Stomach smooth muscle (tissue), 2 donors: ENCODE results near the gene C21orf91.
A peak's percentile ranks its signal among the peaks of the same experiment; 100 is the strongest.

ENCODE experiments used
- H3K27ac ChIP-seq: one replicate; pipeline ENCODE4 v1.7.0; 2013; ENCODE audit warnings: mild to moderate bottlenecking, low read length, inconsistent platforms
- H3K27me3 ChIP-seq, 2 donors: one replicate each; pipeline ENCODE4 v1.7.0; 2013; ENCODE audit warnings: low read length in 2 of 2; ENCODE audit not compliant: insufficient read depth in 2 of 2, control insufficient read depth in 1 of 2
- H3K36me3 ChIP-seq, 2 donors: one replicate each; pipeline ENCODE4 v1.7.0; 2013; ENCODE audit warnings: low read length in 2 of 2; ENCODE audit not compliant: control insufficient read depth in 2 of 2, insufficient read depth in 2 of 2
- H3K4me1 ChIP-seq: one replicate; pipeline ENCODE4 v1.7.0; 2013; ENCODE audit warnings: low read length; ENCODE audit not compliant: control insufficient read depth, insufficient read depth
- H3K4me3 ChIP-seq, 2 donors: one replicate each; pipeline ENCODE4 v1.7.0; 2013; ENCODE audit warnings: low read length in 2 of 2
- H3K9ac ChIP-seq, 2 donors: one replicate each; pipeline ENCODE4 v1.7.0; 2013; ENCODE audit warnings: low read length in 2 of 2, mild to moderate bottlenecking in 1 of 2
- H3K9me3 ChIP-seq, 2 donors: one replicate each; pipeline ENCODE4 v1.7.0; 2013; ENCODE audit warnings: low read length in 2 of 2; ENCODE audit not compliant: control insufficient read depth in 2 of 2
- donor health status: healthy.
- donor health status: Pancreatic carcinoma.

C21orf91 gene

DNA sequence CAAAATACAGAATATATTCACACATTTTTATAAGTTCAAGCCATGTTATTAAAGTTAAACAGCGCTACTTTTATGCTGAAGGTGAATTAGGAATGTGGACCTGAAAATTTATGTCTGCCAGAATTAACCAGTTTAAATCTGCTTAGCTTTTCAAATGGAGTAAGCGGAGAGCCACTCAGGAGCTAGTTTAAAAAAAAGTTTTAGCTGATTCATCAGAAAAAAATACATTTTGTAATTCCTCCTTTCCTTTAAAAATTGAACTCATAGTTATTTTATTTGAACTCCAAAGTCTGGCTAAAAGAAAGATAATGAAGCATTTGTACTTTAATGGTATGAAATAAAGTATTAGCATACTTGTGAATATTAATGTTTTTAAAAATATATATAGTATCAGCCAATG is 21.2 kb downstream of the C21orf91 start:
- Histone ChIP-seq H3K27ac (no peak overlapping the region), H3K9me3 (no peaks in the 10 kb centered on the region), H3K27me3 (no peaks in the 10 kb centered on the region), H3K9ac (no peak overlapping the region), H3K4me1 (peaks cover 3% of the 10 kb centered on the region), H3K4me3 (no peak overlapping the region), H3K36me3 (no peaks in the 10 kb centered on the region)

DNA sequence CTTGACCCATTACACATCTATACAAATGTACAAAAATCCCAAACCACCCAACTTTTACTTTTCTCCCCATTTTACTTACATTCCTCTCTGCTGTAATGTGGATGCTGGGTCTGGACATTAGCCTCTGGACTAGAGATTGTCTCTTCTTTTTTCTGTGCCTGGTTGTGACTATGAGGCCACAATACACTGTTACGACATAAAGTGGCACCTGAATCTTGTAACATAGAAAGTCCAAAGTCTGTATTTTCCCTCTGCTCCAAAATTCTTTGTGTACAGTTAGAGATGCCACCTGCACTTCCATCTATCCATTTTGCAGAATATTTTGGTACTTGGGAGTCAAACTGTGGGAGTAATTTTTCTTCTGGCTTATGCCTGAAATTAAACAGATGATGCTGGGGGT is 22.7 kb downstream of the C21orf91 start:
- Histone ChIP-seq H3K27ac (no peak overlapping the region), H3K36me3 (no peaks in the 10 kb centered on the region), H3K9ac (no peak overlapping the region), H3K9me3 (no peaks in the 10 kb centered on the region), H3K4me1 (peaks cover 3% of the 10 kb centered on the region), H3K27me3 (no peaks in the 10 kb centered on the region), H3K4me3 (no peak overlapping the region)

DNA sequence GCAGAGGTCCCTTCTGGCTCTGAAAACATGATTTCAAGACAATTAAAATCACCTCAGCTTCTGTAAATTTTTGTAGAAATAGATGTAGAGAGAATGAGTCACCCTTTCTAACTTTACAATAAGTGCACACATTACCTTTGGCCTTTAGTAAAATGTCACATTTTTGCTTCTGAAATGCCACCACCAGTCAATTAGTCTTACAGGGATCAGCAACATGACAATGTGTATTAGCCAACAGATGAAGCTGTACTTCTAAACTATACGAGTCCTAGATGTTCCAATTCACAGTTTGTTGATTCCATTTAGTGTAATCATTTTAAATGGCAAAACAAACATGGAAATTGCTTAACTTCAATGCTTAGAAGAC is 23.1 kb downstream of the C21orf91 start:
- H3K36me3 ChIP-seq = peaks cover 0 to 2% of the 10 kb centered on the region in 2 donors
- no peaks in the 10 kb centered on the region for H3K9me3 ChIP-seq
- H3K9ac ChIP-seq = no peak overlapping the region
- H3K27ac ChIP-seq = no peak overlapping the region
- H3K4me1 ChIP-seq = peaks cover 3% of the 10 kb centered on the region
- H3K4me3 ChIP-seq = no peak overlapping the region
- H3K27me3 ChIP-seq = no peaks in the 10 kb centered on the region

DNA sequence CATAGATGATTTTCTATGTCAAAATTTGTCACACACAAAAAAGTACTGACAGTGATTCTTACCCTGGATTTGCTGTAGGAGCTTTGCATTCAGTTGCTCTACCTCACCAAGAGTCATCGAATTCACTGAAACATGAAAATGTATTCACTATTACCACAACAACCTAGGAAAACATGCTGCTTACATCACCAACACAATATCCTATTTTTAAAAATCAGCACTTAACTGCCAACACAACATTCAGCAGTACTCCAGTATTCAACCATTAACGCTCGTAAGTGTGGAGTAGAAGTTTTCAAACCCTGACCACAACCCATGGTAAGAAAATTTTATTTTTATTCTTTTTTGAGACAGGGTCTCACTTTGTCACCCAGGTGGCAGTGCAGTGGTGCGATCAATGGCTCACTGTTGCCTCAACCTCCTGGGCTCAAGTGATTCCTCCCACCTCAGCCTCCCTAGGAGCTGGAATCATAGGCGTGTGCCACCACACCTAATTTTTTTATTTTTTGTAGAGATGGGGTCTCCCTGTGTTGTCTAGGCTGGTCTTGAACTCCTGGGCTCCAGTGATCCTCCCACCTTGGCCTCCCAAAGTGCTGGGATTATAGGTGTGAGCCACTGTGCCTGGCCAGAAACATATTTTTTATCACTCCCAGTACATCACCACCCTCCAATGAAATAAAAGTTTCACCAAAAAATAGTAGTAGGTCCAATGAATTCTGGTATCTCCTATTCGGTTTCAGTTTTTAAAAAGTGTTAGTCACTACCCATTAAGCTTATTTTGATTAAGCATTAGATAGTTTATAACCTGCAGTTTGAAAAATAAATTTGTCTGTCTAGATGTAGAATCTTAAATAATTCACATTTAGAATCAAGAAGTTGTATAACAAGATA is 23.8 kb downstream of the C21orf91 start:
- no peaks in the 10 kb centered on the region for H3K27me3 ChIP-seq
- H3K4me1 ChIP-seq = peaks cover 3% of the 10 kb centered on the region
- peaks cover 0 to 2% of the 10 kb centered on the region in 2 donors for H3K36me3 ChIP-seq
- H3K4me3 ChIP-seq = no peak overlapping the region
- no peaks in the 10 kb centered on the region for H3K9me3 ChIP-seq
- no peak overlapping the region for H3K9ac ChIP-seq
- no peak overlapping the region for H3K27ac ChIP-seq

DNA sequence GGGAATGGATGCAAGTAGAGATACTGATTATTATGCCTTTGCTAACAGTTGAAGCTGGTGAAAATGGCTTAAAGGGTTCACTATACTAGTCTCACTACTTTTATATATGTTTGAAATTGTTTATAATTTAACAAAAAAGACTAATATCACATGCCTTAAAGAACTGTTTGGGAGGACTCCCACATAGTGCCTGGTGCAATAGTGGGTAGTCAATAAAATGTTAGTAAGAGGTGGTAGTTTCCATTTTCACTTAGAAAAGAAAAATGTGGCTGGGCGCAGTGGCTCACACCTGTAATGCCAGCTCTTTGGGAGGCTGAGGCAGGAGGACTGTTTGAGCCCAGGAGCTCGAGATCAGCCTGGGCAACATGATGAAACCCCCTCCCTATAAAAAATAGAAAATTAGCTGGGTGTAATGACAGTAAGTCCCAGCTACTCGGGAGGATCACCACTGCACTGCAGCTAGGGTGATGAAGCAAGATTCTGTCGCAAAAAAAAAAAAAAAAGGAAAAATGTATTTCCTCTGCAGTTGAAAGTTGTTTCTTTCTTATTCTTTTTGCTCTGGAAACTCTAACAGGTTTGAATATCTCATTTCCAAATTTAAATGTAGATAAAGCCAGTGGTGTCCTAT is 24.5 kb downstream of the C21orf91 start:
- Histone ChIP-seq H3K27me3 (no peaks in the 10 kb centered on the region), H3K36me3 (peaks cover 0 to 2% of the 10 kb centered on the region in 2 donors), H3K4me3 (peak overlapping the region in 1 of 2 donors; percentile 69), H3K27ac (no peak overlapping the region), H3K9me3 (no peaks in the 10 kb centered on the region), H3K9ac (no peak overlapping the region), H3K4me1 (peaks cover 3% of the 10 kb centered on the region)

DNA sequence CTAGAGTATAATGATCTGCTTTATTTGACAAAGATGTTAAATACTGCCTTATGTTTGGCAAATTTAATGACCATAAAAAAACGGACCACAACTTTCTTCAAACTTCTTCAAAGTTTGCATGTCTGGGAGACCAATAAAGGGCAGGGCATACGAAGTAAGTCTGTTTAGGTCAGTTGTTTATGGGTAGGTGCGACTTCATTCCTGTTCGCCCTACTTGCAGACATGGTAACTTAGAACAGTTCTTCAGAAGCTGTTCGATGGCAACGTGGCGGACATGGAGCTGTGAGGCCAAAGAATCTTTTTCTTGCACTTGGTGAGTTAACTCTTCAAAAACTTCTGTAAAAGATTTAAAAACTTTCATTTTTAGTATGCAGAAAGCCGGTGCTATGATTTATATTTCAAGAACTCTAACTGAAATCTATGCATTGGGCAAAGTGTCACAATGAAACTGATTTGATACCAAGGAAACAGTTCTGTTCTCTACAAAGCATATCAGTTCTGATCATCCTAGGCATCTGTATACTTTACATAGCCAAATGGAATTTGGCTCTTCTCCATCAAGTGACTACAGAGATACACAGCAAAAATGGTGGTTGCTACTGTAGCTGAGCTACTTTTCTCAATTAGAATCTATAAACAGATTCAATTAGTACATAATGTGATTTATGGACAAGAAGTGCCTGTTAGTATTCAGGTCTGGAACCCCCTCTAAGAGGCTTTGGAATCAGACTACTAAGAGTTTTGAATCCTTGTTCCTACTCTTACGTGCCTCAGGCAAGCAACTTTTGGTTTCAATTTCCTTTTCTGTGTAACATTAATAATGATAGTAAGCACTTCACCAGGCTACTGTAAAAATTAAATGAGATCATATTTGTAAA is 25.7 kb downstream of the C21orf91 start:
- Histone ChIP-seq H3K9ac (peak overlapping the region in 1 of 2 donors; percentile 35), H3K9me3 (no peaks in the 10 kb centered on the region), H3K4me3 (peak overlapping the region; percentile 63 to 69)

DNA sequence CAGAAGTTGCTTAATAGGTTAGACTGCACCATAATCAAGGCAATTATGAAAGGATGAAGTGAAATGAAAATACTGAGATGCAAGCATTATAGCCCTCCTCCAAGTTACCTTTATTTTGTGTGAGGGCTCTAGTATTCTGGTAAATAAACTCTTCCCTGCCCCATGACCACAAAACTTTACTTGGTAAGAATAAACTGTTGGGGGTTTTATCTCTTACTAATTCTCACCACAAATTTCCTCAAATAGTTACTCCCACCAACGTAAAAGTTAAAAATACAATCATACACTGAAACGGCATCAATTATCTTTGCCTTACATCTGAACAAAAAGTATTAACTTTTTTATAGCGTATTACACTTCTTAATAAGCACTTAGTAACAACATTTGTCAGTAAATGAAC is 29.5 kb downstream of the C21orf91 start:
- H3K4me3 ChIP-seq = no peak overlapping the region
- no peak overlapping the region for H3K27ac ChIP-seq
- peaks cover 10 to 14% of the 10 kb centered on the region in 2 donors for H3K36me3 ChIP-seq

More for the DNA sequence above, 25.7 kb downstream of the C21orf91 start:
- Histone ChIP-seq H3K27ac (no peak overlapping the region), H3K36me3 (peaks cover 0 to 2% of the 10 kb centered on the region in 2 donors), H3K27me3 (no peaks in the 10 kb centered on the region), H3K4me1 (peaks cover 3% of the 10 kb centered on the region)

DNA sequence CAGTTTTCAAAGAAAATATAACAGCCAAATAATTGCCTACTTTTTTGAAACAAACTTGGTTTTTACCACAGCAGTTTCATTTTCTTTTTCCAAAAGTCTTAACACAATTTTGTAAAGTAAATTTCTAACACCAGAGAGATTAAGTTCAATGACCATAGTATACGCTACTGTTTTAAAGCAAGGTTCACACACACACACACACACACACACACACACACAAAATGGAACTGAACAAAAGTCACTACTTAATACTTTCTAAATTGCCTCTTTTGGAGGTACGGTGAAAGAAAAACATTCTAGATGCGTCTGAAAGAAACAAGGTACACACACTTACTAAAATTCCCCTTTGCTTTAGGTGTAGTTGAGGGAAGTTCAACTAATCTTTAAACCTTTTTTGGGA is 30.1 kb downstream of the C21orf91 start:
- no peaks in the 10 kb centered on the region for H3K9me3 ChIP-seq
- no peak overlapping the region for H3K27ac ChIP-seq
- H3K36me3 ChIP-seq = peaks cover 10 to 14% of the 10 kb centered on the region in 2 donors
- no peaks in the 10 kb centered on the region for H3K4me1 ChIP-seq
- H3K4me3 ChIP-seq = no peak overlapping the region
- H3K9ac ChIP-seq = no peak overlapping the region
- no peaks in the 10 kb centered on the region for H3K27me3 ChIP-seq

More for the DNA sequence above, 29.5 kb downstream of the C21orf91 start:
- Histone ChIP-seq H3K27me3 (no peaks in the 10 kb centered on the region), H3K9me3 (no peaks in the 10 kb centered on the region), H3K9ac (no peak overlapping the region), H3K4me1 (peaks cover 3% of the 10 kb centered on the region)

DNA sequence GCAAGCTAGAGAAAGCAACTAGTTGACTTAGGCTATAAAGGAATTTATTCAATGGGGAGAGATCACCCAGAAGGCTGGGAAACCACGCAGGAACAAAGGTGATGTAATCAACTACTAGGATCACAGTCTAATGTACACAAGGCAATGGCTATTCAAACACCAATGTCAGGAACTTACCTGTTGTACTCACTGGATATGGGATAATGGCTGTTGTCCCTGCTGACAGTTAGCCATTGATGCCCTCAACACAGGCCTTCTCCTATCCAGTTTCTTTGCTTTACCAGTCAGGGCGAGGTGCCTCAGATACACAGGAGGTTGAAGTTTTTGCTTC is 32.3 kb downstream of the C21orf91 start:
- H3K9me3 ChIP-seq = no peaks in the 10 kb centered on the region
- H3K27me3 ChIP-seq = no peaks in the 10 kb centered on the region
- no peak overlapping the region for H3K4me3 ChIP-seq
- peaks cover 10 to 14% of the 10 kb centered on the region in 2 donors for H3K36me3 ChIP-seq
- no peak overlapping the region for H3K9ac ChIP-seq
- no peaks in the 10 kb centered on the region for H3K4me1 ChIP-seq
- no peak overlapping the region for H3K27ac ChIP-seq

DNA sequence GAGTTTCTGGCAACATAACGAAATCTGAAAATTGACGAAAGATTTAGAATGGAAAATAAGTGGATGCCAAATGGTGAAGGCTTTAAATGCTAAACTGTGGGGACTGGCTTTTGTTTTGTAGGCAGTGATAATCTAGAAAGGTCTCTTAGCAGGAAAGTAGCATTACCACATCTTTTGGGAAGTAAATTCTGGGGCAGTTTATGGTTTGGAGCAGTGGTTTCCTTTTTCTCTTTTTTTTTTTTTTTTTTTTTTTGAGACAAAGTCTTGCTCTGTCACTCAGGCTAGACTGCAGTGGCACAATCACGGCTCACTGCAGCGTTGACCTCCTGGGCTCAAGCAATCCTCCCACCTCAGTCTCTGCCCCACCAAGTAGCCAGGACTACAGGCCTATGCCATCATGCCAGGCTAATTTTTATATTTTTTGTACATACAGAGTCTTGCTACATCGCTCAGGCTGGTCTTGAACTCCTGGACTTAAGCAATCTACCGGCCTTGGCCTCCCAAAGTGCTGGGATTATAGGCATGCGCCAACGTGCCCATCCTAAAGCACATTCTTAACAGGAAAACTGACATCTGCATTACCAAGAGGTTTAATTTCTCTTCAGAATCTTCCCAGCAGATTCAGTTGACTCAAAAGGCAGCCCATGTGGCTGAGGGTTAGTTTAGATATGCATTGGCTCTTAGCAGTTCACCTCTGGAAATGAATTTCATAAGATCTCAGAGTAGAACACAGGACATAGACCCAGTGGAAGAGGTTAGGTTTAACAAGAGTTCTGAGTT is 32.9 kb downstream of the C21orf91 start:
- Histone ChIP-seq H3K9me3 (no peaks in the 10 kb centered on the region), H3K4me1 (no peaks in the 10 kb centered on the region), H3K27me3 (no peaks in the 10 kb centered on the region), H3K27ac (no peak overlapping the region), H3K4me3 (no peak overlapping the region), H3K36me3 (peaks cover 9 to 14% of the 10 kb centered on the region in 2 donors), H3K9ac (no peak overlapping the region)
